HEK293 (cell line): ENCODE data around the gene ADCY7.

Source experiments
- CTCF ChIA-PET: fragments of 350-600 bp; formaldehyde crosslinking; extraction: SDS; loops from one replicate; lab custom pipeline; 2021; ENCODE audit warnings: antibody characterized with exemption; lab: Yijun Ruan, JAX
- POLR2A ChIA-PET: fragments of 300-600 bp; formaldehyde crosslinking; extraction: SDS; loops from one replicate; lab custom pipeline; 2020; ENCODE audit warnings: antibody characterized with exemption, inconsistent platforms; lab: Yijun Ruan, JAX
- H3K27ac ChIP-seq: fragments of 200-500 bp; sonication (Bioruptor generic); 2 replicates; pipeline ENCODE4 v1.5.1; 2014; ENCODE audit warnings: low read depth, low read length, control low read depth, inconsistent platforms; ENCODE audit errors: extremely low read depth
- H3K36me3 ChIP-seq, 2 experiments: fragments of 200-500 bp in 1 of 2; sonication (Bioruptor generic) in 1 of 2; 1 replicate in 1 of 2; 2 replicates in 1 of 2; pipeline ENCODE4 v1.5.1; 2014 to 2017; ENCODE audit warnings: inconsistent platforms in 2 of 2, low read length in 2 of 2; ENCODE audit not compliant: control insufficient read depth in 2 of 2, insufficient read depth in 1 of 2
- H3K4me1 ChIP-seq: fragments of 200-500 bp; sonication (Bioruptor generic); 2 replicates; pipeline ENCODE4 v1.5.1; 2014; ENCODE audit warnings: mild to moderate bottlenecking, low read length, inconsistent platforms; ENCODE audit not compliant: control insufficient read depth, insufficient read depth
- H3K4me3 ChIP-seq: 2 replicates; pipeline ENCODE4 v1.5.1; 2011; ENCODE audit warnings: low read depth, mild to moderate bottlenecking, control low read depth, low read length, moderate library complexity
- H3K9me3 ChIP-seq: fragments of 200-500 bp; sonication (Bioruptor generic); 2 replicates; pipeline ENCODE4 v1.5.1; 2014; ENCODE audit warnings: low read depth, low read length, inconsistent platforms; ENCODE audit not compliant: control insufficient read depth, insufficient read depth
- HOXC10 ChIP-seq: sonication (generic); formaldehyde crosslinking; IDR thresholded peaks from 2 replicates; pipeline ENCODE4 v1.8.1; 2023; ENCODE audit warnings: mild to moderate bottlenecking, missing genetic modification reagents
- MEIS1 ChIP-seq: sonication (generic); formaldehyde crosslinking; IDR thresholded peaks from 2 replicates; pipeline ENCODE4 v1.8.1; 2022; ENCODE audit warnings: missing genetic modification reagents, mild to moderate bottlenecking, borderline replicate concordance
- PRDM10 ChIP-seq: fragments of 450-650 bp; formaldehyde crosslinking; IDR thresholded peaks from 2 replicates; pipeline ENCODE4 v1.5.1; 2016; ENCODE audit warnings: missing biosample characterization, missing genetic modification characterization
- PRDM6 ChIP-seq: fragments of 450-650 bp; formaldehyde crosslinking; IDR thresholded peaks from 2 replicates; pipeline ENCODE4 v1.5.1; 2017; ENCODE audit warnings: missing biosample characterization, missing genetic modification characterization
- ZBTB17 ChIP-seq: fragments of 450-650 bp; formaldehyde crosslinking; IDR thresholded peaks from 2 replicates; pipeline ENCODE4 v1.5.1; 2016; ENCODE audit warnings: missing biosample characterization, missing genetic modification characterization
- ZBTB26 ChIP-seq: fragments of 450-650 bp; formaldehyde crosslinking; optimal IDR thresholded peaks from 2 replicates; pipeline ENCODE3; 2016; ENCODE audit warnings: missing biosample characterization, mild to moderate bottlenecking, missing genetic modification characterization
- ZBTB48 ChIP-seq: fragments of 450-650 bp; formaldehyde crosslinking; IDR thresholded peaks from 2 replicates; pipeline ENCODE4 v1.5.1; 2016; ENCODE audit warnings: missing biosample characterization, missing genetic modification characterization
- ZNF138 ChIP-seq: fragments of 450-650 bp; formaldehyde crosslinking; IDR thresholded peaks from 2 replicates; pipeline ENCODE4 v1.5.1; 2016; ENCODE audit warnings: missing biosample characterization, missing genetic modification characterization, borderline replicate concordance
- ZNF146 ChIP-seq: fragments of 450-650 bp; formaldehyde crosslinking; IDR thresholded peaks from 2 replicates; pipeline ENCODE4 v1.5.1; 2016; ENCODE audit warnings: missing biosample characterization, missing genetic modification characterization
- ZNF449 ChIP-seq: fragments of 450-650 bp; formaldehyde crosslinking; IDR thresholded peaks from 2 replicates; pipeline ENCODE4 v1.5.1; 2017; ENCODE audit warnings: missing biosample characterization, mild to moderate bottlenecking, missing genetic modification characterization, moderate library complexity
- ZNF621 ChIP-seq: fragments of 450-650 bp; formaldehyde crosslinking; IDR thresholded peaks from 2 replicates; pipeline ENCODE4 v1.5.1; 2017; ENCODE audit warnings: missing biosample characterization, missing genetic modification characterization
- ZSCAN18 ChIP-seq: fragments of 450-650 bp; formaldehyde crosslinking; IDR thresholded peaks from 2 replicates; pipeline ENCODE4 v1.5.1; 2016; ENCODE audit warnings: missing biosample characterization, missing genetic modification characterization

ADCY7 gene

GRCh38 chr16:50332599-50332998 lies 66.2 kb downstream of the ADCY7 start:
- Histone ChIP-seq H3K36me3 (peaks cover 11 to 69% of the 10 kb centered on the region in 2 experiments; a peak in 2 of 3 replicates), H3K4me3 (no peak overlapping the region), H3K9me3 (no peaks in the 10 kb centered on the region), H3K4me1 (no peaks in the 10 kb centered on the region), H3K27ac (no peak overlapping the region)
- ChIA-PET CTCF (interaction anchor here (1.0 to 1.2 kb wide), 2 partner anchors 22 to 332 kb away, joined by 4 to 5 read pairs; no protein-coding TSS in a partner anchor), POLR2A (no interaction called here)
- TF ChIP-seq ZNF146 (tag by site-specific recombination) (peak; percentile 83), ZSCAN18 (no peak), ZNF449 (tag by site-specific recombination) (no peak)

GRCh38 chr16:50334106-50334975 lies 68.0 kb downstream of the ADCY7 start:
- CTCF ChIA-PET: no interaction called here
- peaks cover 13 to 70% of the 10 kb centered on the region in 2 experiments; a peak in 2 of 3 replicates for H3K36me3 ChIP-seq
- no peak overlapping the region for H3K4me3 ChIP-seq
- TF ChIP-seq ZBTB17 (tag by site-specific recombination) (no peak), PRDM6 (tag by site-specific recombination) (no peak), ZNF138 (no peak), MEIS1 (CRISPR knock-in tag) (no peak), ZBTB48 (tag by site-specific recombination) (no peak), ZNF621 (no peak), HOXC10 (CRISPR knock-in tag) (no peak), ZBTB26 (no peak), PRDM10 (tag by site-specific recombination) (no peak)
- no peaks in the 10 kb centered on the region for H3K4me1 ChIP-seq
- H3K9me3 ChIP-seq: no peaks in the 10 kb centered on the region
- POLR2A ChIA-PET: no interaction called here
- H3K27ac ChIP-seq: no peak overlapping the region
